ENCODE data around the gene P4HA2.

DNA sequence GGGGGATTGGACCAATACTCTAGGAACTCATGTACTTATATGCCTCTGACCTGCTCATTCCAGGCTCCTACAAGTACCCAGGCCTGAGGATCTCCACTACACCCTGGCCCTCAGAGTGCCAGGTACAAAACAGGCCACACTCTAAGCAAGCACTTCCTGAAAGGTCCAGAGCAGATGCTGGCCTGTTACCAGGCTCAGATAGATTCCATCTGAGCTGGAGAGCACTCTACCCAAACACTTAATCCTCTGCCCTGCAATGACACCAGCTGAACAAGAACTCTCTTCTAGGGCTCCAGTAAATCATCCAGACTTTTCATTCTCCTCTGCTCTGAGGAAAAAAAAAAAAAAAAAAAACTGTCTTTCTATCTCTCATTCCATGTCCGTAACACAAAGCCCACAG lies 2.9 kb downstream of the P4HA2 start:
- TF ChIP-seq, protein P1, sequence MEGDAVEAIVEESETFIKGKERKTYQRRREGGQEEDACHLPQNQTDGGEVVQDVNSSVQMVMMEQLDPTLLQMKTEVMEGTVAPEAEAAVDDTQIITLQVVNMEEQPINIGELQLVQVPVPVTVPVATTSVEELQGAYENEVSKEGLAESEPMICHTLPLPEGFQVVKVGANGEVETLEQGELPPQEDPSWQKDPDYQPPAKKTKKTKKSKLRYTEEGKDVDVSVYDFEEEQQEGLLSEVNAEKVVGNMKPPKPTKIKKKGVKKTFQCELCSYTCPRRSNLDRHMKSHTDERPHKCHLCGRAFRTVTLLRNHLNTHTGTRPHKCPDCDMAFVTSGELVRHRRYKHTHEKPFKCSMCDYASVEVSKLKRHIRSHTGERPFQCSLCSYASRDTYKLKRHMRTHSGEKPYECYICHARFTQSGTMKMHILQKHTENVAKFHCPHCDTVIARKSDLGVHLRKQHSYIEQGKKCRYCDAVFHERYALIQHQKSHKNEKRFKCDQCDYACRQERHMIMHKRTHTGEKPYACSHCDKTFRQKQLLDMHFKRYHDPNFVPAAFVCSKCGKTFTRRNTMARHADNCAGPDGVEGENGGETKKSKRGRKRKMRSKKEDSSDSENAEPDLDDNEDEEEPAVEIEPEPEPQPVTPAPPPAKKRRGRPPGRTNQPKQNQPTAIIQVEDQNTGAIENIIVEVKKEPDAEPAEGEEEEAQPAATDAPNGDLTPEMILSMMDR (optimal IDR thresholded peaks at IDR 0.05 in 1 of 3, IDR thresholded peaks at IDR 0.05 in 1 of 3, conservative IDR thresholded peaks at IDR 0.05 in 1 of 3; ENCODE audit: extremely low read depth in 1 of 3, insufficient read depth in 2 of 3, low read length in 3 of 3) = no peak
- TF ChIP-seq EZH2 (IDR thresholded peaks at IDR 0.05; ENCODE audit: low read length) = no peak
